GM10266 (cell line): Measurements from ENCODE around the gene SLC7A1.

Experiments used
- DNase-seq: peaks from one replicate; pipeline ENCODE4 v3.0.0; 2012; ENCODE audit errors: extremely low spot score
- TF ChIP-seq, protein P1 (sequence below): IDR thresholded peaks from 2 replicates; pipeline ENCODE4 v1.5.1; 2012; ENCODE audit warnings: mild to moderate bottlenecking, low read depth; ENCODE audit not compliant: control insufficient read depth, insufficient read depth; ENCODE audit errors: missing control alignments

SLC7A1 gene

DNA sequence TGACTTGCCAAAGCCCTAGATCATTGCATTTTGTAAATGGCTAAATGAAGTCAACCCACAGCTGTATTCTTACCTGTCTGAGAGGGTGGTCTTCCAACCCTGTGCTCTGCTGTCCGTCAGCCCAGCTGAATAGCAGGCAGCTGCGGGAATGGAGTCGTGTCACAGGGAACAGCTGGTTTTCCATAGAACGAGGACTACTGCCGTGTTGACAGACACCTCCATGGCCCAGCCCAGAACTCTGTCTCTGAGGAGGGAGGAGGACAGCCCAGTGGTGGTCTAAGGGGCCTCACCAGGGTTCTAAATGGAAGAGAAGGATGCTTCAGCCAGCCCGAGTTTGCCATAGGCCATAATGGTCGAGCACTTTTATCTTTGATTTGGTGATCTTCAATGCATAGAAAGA lies 110.7 kb downstream of the SLC7A1 start:
- DNase-seq = no peak
- TF ChIP-seq, protein P1, sequence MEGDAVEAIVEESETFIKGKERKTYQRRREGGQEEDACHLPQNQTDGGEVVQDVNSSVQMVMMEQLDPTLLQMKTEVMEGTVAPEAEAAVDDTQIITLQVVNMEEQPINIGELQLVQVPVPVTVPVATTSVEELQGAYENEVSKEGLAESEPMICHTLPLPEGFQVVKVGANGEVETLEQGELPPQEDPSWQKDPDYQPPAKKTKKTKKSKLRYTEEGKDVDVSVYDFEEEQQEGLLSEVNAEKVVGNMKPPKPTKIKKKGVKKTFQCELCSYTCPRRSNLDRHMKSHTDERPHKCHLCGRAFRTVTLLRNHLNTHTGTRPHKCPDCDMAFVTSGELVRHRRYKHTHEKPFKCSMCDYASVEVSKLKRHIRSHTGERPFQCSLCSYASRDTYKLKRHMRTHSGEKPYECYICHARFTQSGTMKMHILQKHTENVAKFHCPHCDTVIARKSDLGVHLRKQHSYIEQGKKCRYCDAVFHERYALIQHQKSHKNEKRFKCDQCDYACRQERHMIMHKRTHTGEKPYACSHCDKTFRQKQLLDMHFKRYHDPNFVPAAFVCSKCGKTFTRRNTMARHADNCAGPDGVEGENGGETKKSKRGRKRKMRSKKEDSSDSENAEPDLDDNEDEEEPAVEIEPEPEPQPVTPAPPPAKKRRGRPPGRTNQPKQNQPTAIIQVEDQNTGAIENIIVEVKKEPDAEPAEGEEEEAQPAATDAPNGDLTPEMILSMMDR = no peak

- no peak for DNase-seq
- TF ChIP-seq, protein P1 = no peak
These were observed 111.3 kb downstream of the SLC7A1 start for GRCh38 chr13:29484236-29484635.

DNA sequence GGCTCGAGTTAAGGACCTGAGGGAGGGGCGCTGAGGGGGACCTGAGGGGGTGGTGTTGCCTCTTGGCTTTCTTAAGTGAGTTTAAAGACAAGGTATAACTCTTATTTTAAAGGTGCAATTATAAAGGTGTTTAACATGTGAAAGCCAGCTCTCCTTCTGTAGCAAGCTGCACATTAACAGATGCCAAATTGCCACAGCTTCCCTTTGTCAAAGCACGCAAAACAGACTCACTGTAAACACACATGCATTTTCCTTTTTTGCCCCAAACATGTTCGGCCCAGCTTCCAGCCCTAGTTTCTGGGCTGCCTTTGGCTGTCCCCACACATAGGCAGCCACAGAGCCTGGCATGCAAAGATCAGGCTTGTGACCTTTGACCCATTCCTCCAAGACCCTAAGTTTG lies 111.9 kb downstream of the SLC7A1 start:
- DNase-seq = no peak
- TF ChIP-seq, protein P1 = no peak

- TF ChIP-seq, protein P1 = no peak
- no peak for DNase-seq
These were observed 112.3 kb downstream of the SLC7A1 start for GRCh38 chr13:29483211-29483610.

- DNase-seq = no peak
- TF ChIP-seq, protein P1 = no peak
These were observed 113.0 kb downstream of the SLC7A1 start for GRCh38 chr13:29482504-29482903.

DNA sequence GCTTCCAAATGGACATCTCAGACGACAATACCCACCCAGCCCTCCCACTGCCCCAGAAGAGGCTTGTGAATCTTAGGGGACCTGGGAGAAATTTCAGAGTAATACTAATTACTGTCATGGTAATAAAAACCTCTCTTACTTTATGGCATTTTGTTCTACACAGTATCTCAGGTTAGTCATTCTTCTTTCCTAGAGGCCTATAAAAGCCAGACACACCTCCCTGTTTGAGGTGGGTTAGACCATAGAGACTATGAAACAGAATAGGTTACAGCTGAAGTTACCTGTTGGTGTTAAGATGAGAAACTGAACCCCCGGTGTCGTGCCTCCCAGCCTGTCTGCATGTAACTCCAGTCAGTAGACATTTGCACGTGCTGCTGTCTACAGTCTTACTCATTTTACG lies 113.9 kb downstream of the SLC7A1 start:
- TF ChIP-seq, protein P1 = no peak
- DNase-seq = no peak

GRCh38 chr13:29480893-29481525 lies 114.5 kb downstream of the SLC7A1 start:
- DNase-seq = no peak
- TF ChIP-seq, protein P1 = no peak
